Testis (tissue), 3 donors: Measurements from ENCODE around the gene MOB3B. TPM values are rescaled to one million over a fixed set of nuclear protein-coding genes. Genes with fewer than 3 reads are reported as not detected.

ENCODE experiments used
- DNase-seq: peaks from one replicate; pipeline ENCODE4 v3.0.0-alpha.2; 2019
- H3K27ac ChIP-seq, 2 donors: fragments of 200-600 bp; sonication (generic); one replicate each; pipeline ENCODE4 v1.5.1; 2019
- H3K27me3 ChIP-seq: fragments of 200-600 bp; sonication (generic); one replicate; pipeline ENCODE4 v1.5.1; 2019
- H3K36me3 ChIP-seq: fragments of 200-600 bp; sonication (generic); one replicate; pipeline ENCODE4 v1.5.1; 2017; ENCODE audit warnings: low read depth; ENCODE audit errors: missing control alignments
- H3K4me1 ChIP-seq: fragments of 200-600 bp; sonication (generic); one replicate; pipeline ENCODE4 v1.5.1; 2019
- H3K4me3 ChIP-seq, 2 donors: fragments of 200-600 bp; sonication (generic); one replicate each; pipeline ENCODE4 v1.5.1; 2017 to 2019
- H3K9me3 ChIP-seq: fragments of 200-600 bp; sonication (generic); one replicate; pipeline ENCODE4 v1.5.1; 2017
- POLR2A ChIP-seq: fragments of 450-650 bp; IDR thresholded peaks from one replicate; pipeline ENCODE4 v1.6.1; 2017; ENCODE audit warnings: antibody characterized with exemption, mild to moderate bottlenecking, moderate library complexity
- WGBS, 2 donors: methylation state at CpG; one replicate each; pipeline ENCODE4 v1.1.5; 2018; 5-methylcytosine and 5-hydroxymethylcytosine counted together
- intact Hi-C: fragments of 100-400 bp; cut with DNase I; formaldehyde crosslinking; loops from one replicate; pipeline ENCODE4 v1.15.1; 2023; ENCODE audit warnings: low total_unique reads
- polyA plus RNA-seq: library from polyadenylated mRNA; stranded (reverse); fragments of 350-450 nt; fragmentation: Illumina TruSeq; extraction: RNeasy Lipid Tissue Mini Kit (QIAGEN cat#74804); gene quantifications from one replicate; pipeline ENCODE4 v1.2.3, GENCODE V29; 2014; ENCODE audit warnings: low read depth, low replicate concordance; ENCODE audit not compliant: insufficient read depth
- total RNA-seq, 2 donors: library from RNA; depleted of rRNA; stranded (reverse); fragments of >200 nt; gene quantifications; one replicate each; pipeline ENCODE4 v1.2.3, GENCODE V29; 2016
- TF ChIP-seq, protein P1 (sequence below), 3 experiments: fragments of 450-650 bp in 2 of 3; fragments of 200-600 bp in 1 of 3; sonication (generic) in 1 of 3; IDR thresholded peaks; one replicate each; pipeline ENCODE4 v1.5.1; 2016 to 2019; ENCODE audit warnings: antibody characterized with exemption in 3 of 3, mild to moderate bottlenecking in 2 of 3, moderate library complexity in 1 of 3

MOB3B gene
- total and polyA plus RNA-seq, 3 donors from 2014 or later, result 9.1 to 23.2 (median 17.5) TPM

DNA sequence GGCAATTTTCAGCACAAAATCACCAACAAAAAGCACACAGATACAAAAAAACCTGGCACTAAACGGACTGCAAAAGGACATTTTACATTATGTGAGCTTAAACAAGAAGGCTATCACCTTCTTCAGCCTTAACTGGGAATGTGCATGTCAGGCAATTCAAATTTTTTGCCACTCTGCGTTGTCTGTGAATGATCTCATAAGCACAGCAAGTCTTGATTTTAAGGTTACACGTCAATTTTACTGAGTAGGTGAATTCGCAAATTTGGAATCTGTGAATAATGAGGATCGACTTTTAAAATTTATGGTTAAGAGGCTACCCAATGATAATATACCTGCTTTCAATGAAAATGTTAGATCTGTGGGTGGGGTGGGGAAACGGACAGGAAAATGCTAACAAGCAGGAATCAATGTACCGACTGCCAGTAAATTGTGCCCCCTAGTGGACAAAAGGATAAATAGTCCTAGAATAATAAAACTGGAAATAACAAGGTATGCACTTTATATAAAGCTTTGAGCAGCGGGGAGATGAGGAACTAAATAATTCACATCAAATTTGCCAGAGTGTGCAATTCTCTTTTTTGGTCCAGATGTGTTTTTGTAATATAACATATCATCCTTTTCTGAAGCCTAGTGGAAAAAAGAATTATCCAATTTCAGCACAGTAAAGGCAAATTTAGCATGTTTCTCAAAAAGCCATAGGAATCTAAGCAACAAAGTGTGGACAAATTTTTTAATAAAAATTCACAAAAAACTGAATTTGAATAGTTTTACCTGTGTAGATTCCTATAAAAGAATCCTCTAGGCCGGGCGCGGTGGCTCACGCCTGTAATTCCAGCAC, 253.2 kb downstream of the MOB3B start:
- WGBS, 2 donors, result 24 to 35% methylated on average over 12 of the region's 12 CpGs
- Histone ChIP-seq H3K4me3 (no peak overlapping the region), H3K4me1 (peaks cover 5% of the 10 kb centered on the region), H3K9me3 (no peaks in the 10 kb centered on the region), H3K27ac (no peak overlapping the region), H3K27me3 (no peaks in the 10 kb centered on the region), H3K36me3 (no peaks in the 10 kb centered on the region)
- intact Hi-C loops, result no loop called here
- no peak for DNase-seq
- TF ChIP-seq, protein P1, sequence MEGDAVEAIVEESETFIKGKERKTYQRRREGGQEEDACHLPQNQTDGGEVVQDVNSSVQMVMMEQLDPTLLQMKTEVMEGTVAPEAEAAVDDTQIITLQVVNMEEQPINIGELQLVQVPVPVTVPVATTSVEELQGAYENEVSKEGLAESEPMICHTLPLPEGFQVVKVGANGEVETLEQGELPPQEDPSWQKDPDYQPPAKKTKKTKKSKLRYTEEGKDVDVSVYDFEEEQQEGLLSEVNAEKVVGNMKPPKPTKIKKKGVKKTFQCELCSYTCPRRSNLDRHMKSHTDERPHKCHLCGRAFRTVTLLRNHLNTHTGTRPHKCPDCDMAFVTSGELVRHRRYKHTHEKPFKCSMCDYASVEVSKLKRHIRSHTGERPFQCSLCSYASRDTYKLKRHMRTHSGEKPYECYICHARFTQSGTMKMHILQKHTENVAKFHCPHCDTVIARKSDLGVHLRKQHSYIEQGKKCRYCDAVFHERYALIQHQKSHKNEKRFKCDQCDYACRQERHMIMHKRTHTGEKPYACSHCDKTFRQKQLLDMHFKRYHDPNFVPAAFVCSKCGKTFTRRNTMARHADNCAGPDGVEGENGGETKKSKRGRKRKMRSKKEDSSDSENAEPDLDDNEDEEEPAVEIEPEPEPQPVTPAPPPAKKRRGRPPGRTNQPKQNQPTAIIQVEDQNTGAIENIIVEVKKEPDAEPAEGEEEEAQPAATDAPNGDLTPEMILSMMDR (IDR thresholded peaks at IDR 0.05), result peak; percentile 72 to 96 (median 74)
- no peak for TF ChIP-seq POLR2A

Other genes with a start within 250 kb of the MOB3B start
- gene EQTN, start 232.7 kb downstream of the MOB3B start, total RNA-seq, result 10 to 100 TPM; 10.5 to 33.0 TPM
- 44.9 TPM for gene EQTN, start 232.7 kb downstream of the MOB3B start, polyA plus RNA-seq
- gene IFNK, start 5.5 kb downstream of the MOB3B start, total RNA-seq, result not detected
- gene IFNK, start 5.5 kb downstream of the MOB3B start, polyA plus RNA-seq, result not detected
- 10 to 100 TPM; 27.9 to 38.5 TPM for gene C9orf72, start 43.7 kb upstream of the MOB3B start, total RNA-seq
- gene C9orf72, start 43.7 kb upstream of the MOB3B start, polyA plus RNA-seq, result 32.0 TPM